ENCODE results near the gene ENTPD8. TPM values are rescaled to one million over a fixed set of nuclear protein-coding genes. Genes with fewer than 3 reads are reported as not detected.

Gene ENTPD8
- total and polyA plus RNA-seq, 2 donors (not counting 3 experiments of a cell fraction or from before 2014, with no cell fraction given), result 0.44 to 0.51 TPM

- Histone ChIP-seq H3K79me2 (ENCODE audit: control insufficient read depth, insufficient read depth, low read length) (no peaks in the 10 kb centered on the region), H3K9me3 (replicated peaks; ENCODE audit: control insufficient read depth, insufficient read depth, low read length) (no peaks in the 10 kb centered on the region), H3K9ac (replicated peaks; ENCODE audit: extremely low read depth, insufficient read depth, low read length) (no peak overlapping the region), H3K27me3 (ENCODE audit: control insufficient read depth in 2 of 2, insufficient read depth in 2 of 2, low read length in 2 of 2) (no peaks in the 10 kb centered on the region), H3K36me3 (ENCODE audit: control insufficient read depth in 2 of 2, extremely low read depth in 1 of 2, insufficient read depth in 2 of 2, low read length in 2 of 2) (no peaks in the 10 kb centered on the region), H3K4me3 (replicated peaks in 1 of 3; ENCODE audit: insufficient read depth in 1 of 3, low read depth in 1 of 3, low read length in 3 of 3) (no peak overlapping the region), H3K4me2 (ENCODE audit: insufficient read depth, low read length) (no peak overlapping the region), H3K27ac (ENCODE audit: insufficient read depth, low read depth, low read length) (no peak overlapping the region), H4K20me1 (replicated peaks; ENCODE audit: control insufficient read depth, extremely low read depth, insufficient read depth, low read length) (no peaks in the 10 kb centered on the region), H3K4me1 (ENCODE audit: control insufficient read depth, extremely low read depth, insufficient read depth, low read length) (no peaks in the 10 kb centered on the region), H2AFZ (ENCODE audit: low read depth, low read length) (no peak overlapping the region), H3K9me1 (replicated peaks; ENCODE audit: control insufficient read depth, extremely low read depth, insufficient read depth, low read length) (no peaks in the 10 kb centered on the region)
- BruUV-seq (replicated peaks), result no TSS peak
- DNase-seq (ENCODE audit: low read depth, low spot score) (no peak), FAIRE-seq (no peak)
- TF ChIP-seq GATA2 (IDR thresholded peaks at IDR 0.05; ENCODE audit: insufficient read depth, insufficient read length, low read depth, low read length) (no peak), CTCF (IDR thresholded peaks at IDR 0.05; ENCODE audit: extremely low read depth in 1 of 2, insufficient read depth in 1 of 2, low read depth in 1 of 2, low read length in 2 of 2) (no peak), MAX (IDR thresholded peaks at IDR 0.05; ENCODE audit: insufficient read depth, insufficient read length) (no peak), POLR2A (IDR thresholded peaks at IDR 0.05; ENCODE audit: low read depth, low read length) (no peak), EZH2 (IDR thresholded peaks at IDR 0.05; ENCODE audit: borderline replicate concordance, low read depth, low read length, severe bottlenecking) (no peak), JUN (IDR thresholded peaks at IDR 0.05; ENCODE audit: borderline replicate concordance, insufficient read depth, insufficient read length, low read depth) (no peak), MYC (IDR thresholded peaks at IDR 0.05; ENCODE audit: low read depth, low read length) (no peak), POLR2AphosphoS5 (IDR thresholded peaks at IDR 0.05; ENCODE audit: insufficient read depth, low read depth, low read length) (no peak), FOS (IDR thresholded peaks at IDR 0.05; ENCODE audit: borderline replicate concordance, insufficient read depth, low read length) (no peak)
- dilution Hi-C loops (cut with MboI; ENCODE audit: extremely low pct_ligation_motif_present, low sequenced_read_pairs), result no loop called here
- intact Hi-C loops (cut with micrococcal nuclease), result no loop called here
- POLR2A ChIA-PET, result no interaction called here
- CTCF ChIA-PET, result interaction anchor here (1.4 to 4.5 kb wide), 3 partner anchors 8 to 12 kb away, joined by 3 to 28 read pairs (median 3); partner anchors contain the start of genes EXD3 and NOXA1
Observed at GRCh38 chr9:137433916-137434431, 7.2 kb downstream of the ENTPD8 start.

All from endothelial cell of umbilical vein (primary cell).